Measurements from ENCODE around the gene TACR1. TPM values are rescaled to one million over a fixed set of nuclear protein-coding genes. Genes with fewer than 3 reads are reported as not detected.

TACR1 gene
- total RNA-seq, 4 donors from 2014 or later = 0.14 to 10.1 (median 0.18) TPM

GRCh38 chr2:75027886-75028285 is 171.4 kb downstream of the TACR1 start:
- H3K27ac ChIP-seq = no peak overlapping the region
- H3K36me3 ChIP-seq = no peaks in the 10 kb centered on the region
- no peak for TF ChIP-seq POLR2A (IDR thresholded peaks at IDR 0.05)
- no peak for TF ChIP-seq EP300 (IDR thresholded peaks at IDR 0.05; ENCODE audit: low read depth)
- TF ChIP-seq POLR2AphosphoS5 (IDR thresholded peaks at IDR 0.05) = no peak
- no peak for TF ChIP-seq CTCF (IDR thresholded peaks at IDR 0.05)
- no peaks in the 10 kb centered on the region for H3K27me3 ChIP-seq
- H3K9me3 ChIP-seq = no peaks in the 10 kb centered on the region
- intact Hi-C loops (cut with DNase I; ENCODE audit: low total_unique reads) (no loop called here), in situ Hi-C loops (cut with MboI; ENCODE audit: low pct_ligation_motif_present in 1 of 4, low pct_unique_long_range_greater_than_20kb in 1 of 4, low sequenced_read_pairs in 3 of 4) (no loop called here)
- no peak for DNase-seq
- H3K4me3 ChIP-seq = no peak overlapping the region
- WGBS, 2 donors (ENCODE audit: low coverage in 1 of 2) = 100% methylated on average over 2 of the region's 2 CpGs; no CpG with 5 or more reads in 1 of the 2 donors
- H3K4me1 ChIP-seq = no peaks in the 10 kb centered on the region

GRCh38 chr2:75025633-75026380 is 173.5 kb downstream of the TACR1 start:
- H3K27ac ChIP-seq = no peak overlapping the region
- intact Hi-C loops (cut with DNase I; ENCODE audit: low total_unique reads) (no loop called here), in situ Hi-C loops (cut with MboI; ENCODE audit: low pct_ligation_motif_present in 1 of 4, low pct_unique_long_range_greater_than_20kb in 1 of 4, low sequenced_read_pairs in 3 of 4) (no loop called here)
- H3K4me1 ChIP-seq = no peaks in the 10 kb centered on the region
- WGBS, 2 donors (ENCODE audit: low coverage in 1 of 2) = 82 to 88% methylated on average over 1 to 2 of the region's 2 CpGs
- no peak overlapping the region for H3K4me3 ChIP-seq
- H3K27me3 ChIP-seq = no peaks in the 10 kb centered on the region
- H3K9me3 ChIP-seq = no peaks in the 10 kb centered on the region
- no peaks in the 10 kb centered on the region for H3K36me3 ChIP-seq
- no peak for TF ChIP-seq POLR2A (IDR thresholded peaks at IDR 0.05)
- no peak for TF ChIP-seq EP300 (IDR thresholded peaks at IDR 0.05; ENCODE audit: low read depth)
- TF ChIP-seq CTCF (IDR thresholded peaks at IDR 0.05) = no peak
- TF ChIP-seq POLR2AphosphoS5 (IDR thresholded peaks at IDR 0.05) = no peak
- no peak for DNase-seq

- no peaks in the 10 kb centered on the region for H3K9me3 ChIP-seq
- H3K36me3 ChIP-seq = no peaks in the 10 kb centered on the region
- in situ Hi-C loops (cut with MboI; ENCODE audit: low pct_ligation_motif_present in 1 of 4, low pct_unique_long_range_greater_than_20kb in 1 of 4, low sequenced_read_pairs in 3 of 4) (no loop called here), intact Hi-C loops (cut with DNase I; ENCODE audit: low total_unique reads) (no loop called here)
- no peaks in the 10 kb centered on the region for H3K27me3 ChIP-seq
- no peak overlapping the region for H3K27ac ChIP-seq
- no peak for DNase-seq
- TF ChIP-seq POLR2AphosphoS5 (IDR thresholded peaks at IDR 0.05) (no peak), CTCF (IDR thresholded peaks at IDR 0.05) (no peak), POLR2A (IDR thresholded peaks at IDR 0.05) (no peak), EP300 (IDR thresholded peaks at IDR 0.05; ENCODE audit: low read depth) (no peak)
- H3K4me3 ChIP-seq = no peak overlapping the region
- H3K4me1 ChIP-seq = no peaks in the 10 kb centered on the region
These were observed 174.1 kb downstream of the TACR1 start for GRCh38 chr2:75025216-75025615.

DNA sequence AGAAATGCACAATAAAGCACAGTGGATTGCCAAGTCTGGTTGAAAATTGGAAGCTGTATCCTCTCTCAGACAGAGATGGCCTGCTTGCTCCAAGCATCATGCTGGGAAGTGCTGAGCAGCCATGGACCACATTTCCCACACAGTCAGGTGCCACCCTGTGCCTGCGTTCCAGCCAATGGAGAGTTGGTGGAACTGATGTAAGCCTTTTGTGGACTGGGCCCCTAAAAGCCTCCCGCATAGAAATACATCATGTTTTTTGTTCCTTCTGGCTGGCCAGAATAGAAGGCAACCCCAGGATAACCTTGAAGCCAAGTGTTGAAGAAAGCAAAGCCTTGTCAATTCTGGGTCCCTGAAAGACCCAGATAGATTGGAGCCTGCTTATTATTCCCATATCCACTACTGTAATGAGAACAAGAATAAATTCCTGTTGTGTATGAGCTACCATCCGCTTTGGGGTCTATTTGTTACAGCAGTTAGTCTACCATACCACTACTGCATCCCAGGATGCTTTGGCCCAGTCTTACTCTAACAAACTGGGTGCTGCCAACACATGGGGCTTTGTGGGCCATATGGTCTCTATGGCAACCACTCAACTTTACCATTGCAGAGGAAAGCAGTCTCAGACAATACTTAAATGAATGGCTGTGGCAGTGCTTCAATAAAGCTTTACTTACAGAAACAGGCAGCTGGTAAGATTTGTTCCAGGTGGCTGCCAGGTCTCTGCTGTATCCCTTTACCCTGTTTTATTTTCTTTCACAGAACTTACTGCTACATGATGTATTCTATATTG is 175.5 kb downstream of the TACR1 start:
- Histone ChIP-seq H3K9me3 (no peaks in the 10 kb centered on the region), H3K4me3 (no peak overlapping the region), H3K27me3 (no peaks in the 10 kb centered on the region), H3K36me3 (no peaks in the 10 kb centered on the region), H3K27ac (no peak overlapping the region), H3K4me1 (no peaks in the 10 kb centered on the region)
- TF ChIP-seq POLR2AphosphoS5 (IDR thresholded peaks at IDR 0.05) (no peak), EP300 (IDR thresholded peaks at IDR 0.05; ENCODE audit: low read depth) (no peak), POLR2A (IDR thresholded peaks at IDR 0.05) (no peak), CTCF (IDR thresholded peaks at IDR 0.05) (no peak)
- in situ Hi-C loops (cut with MboI; ENCODE audit: low pct_ligation_motif_present in 1 of 4, low pct_unique_long_range_greater_than_20kb in 1 of 4, low sequenced_read_pairs in 3 of 4) (no loop called here), intact Hi-C loops (cut with DNase I; ENCODE audit: low total_unique reads) (no loop called here)
- 93 to 100% methylated on average over 1 to 3 of the region's 3 CpGs for WGBS, 2 donors (ENCODE audit: low coverage in 1 of 2)
- DNase-seq = no peak
